T-helper 1 cell treated with Interleukin-12 subunit alpha and Interleukin-12 subunit beta and Interleukin-4 antibody, amounts not matched to agents 30 ng/mL and 1 ng/mL, for 36 hours (primary cell): ENCODE measurements around the gene KRTAP4-3. TPM values are rescaled to one million over a fixed set of nuclear protein-coding genes. Genes with fewer than 3 reads are reported as not detected.
"Not testable (repeated sequence)": the region's sequence is repeated elsewhere in the genome, so short reads cannot be mapped to it uniquely, and the experiment has no call there.

Experiments used
- intact Hi-C: fragments of 100-400 bp; cut with micrococcal nuclease; formaldehyde crosslinking; loops from one replicate; pipeline ENCODE4 v1.15.1; 2024
- total RNA-seq: library from RNA; stranded (reverse); gene quantifications from 2 replicates; pipeline ENCODE4 v1.2.3, GENCODE V29; 2022

The KRTAP4-3 gene
- total RNA-seq: not detected in 2 replicates

- intact Hi-C loops: no loop called here
Measured at GRCh38 chr17:41168121-41168520, at the start of gene KRTAP4-3. TSS of gene KRTAP4-3 (minus strand) at chr17:41168221. CDS start at chr17:41168172, 49 bp downstream.

- intact Hi-C loops: no loop called here
Measured at GRCh38 chr17:41215681-41216080, 47.7 kb upstream of the KRTAP4-3 start.

GRCh38 chr17:41212524-41213169 is 44.6 kb upstream of the KRTAP4-3 start:
- intact Hi-C loops: no loop called here

- intact Hi-C loops: no loop called here
Measured at GRCh38 chr17:41211845-41212466, 43.9 kb upstream of the KRTAP4-3 start.

- intact Hi-C loops: no loop called here
Measured at GRCh38 chr17:41199421-41200078, 31.5 kb upstream of the KRTAP4-3 start.

GRCh38 chr17:41196068-41196467 is 28.0 kb upstream of the KRTAP4-3 start:
- intact Hi-C loops: no loop called here

GRCh38 chr17:41190328-41190727 is 22.3 kb upstream of the KRTAP4-3 start:
- intact Hi-C loops: no loop called here

GRCh38 chr17:41189837-41190318 is 21.9 kb upstream of the KRTAP4-3 start, which contains the start of gene KRTAP9-1:
TSS of gene KRTAP9-1 (plus strand) at chr17:41189887. CDS start at chr17:41189887, 0 bp downstream.
- intact Hi-C loops: not testable (repeated sequence)

- intact Hi-C loops: no loop called here
Measured at GRCh38 chr17:41186872-41187271, 18.9 kb upstream of the KRTAP4-3 start.

- intact Hi-C loops: no loop called here
Measured at GRCh38 chr17:41185001-41185400, 17.0 kb upstream of the KRTAP4-3 start.

GRCh38 chr17:41184480-41184961 is 16.5 kb upstream of the KRTAP4-3 start, which contains the start of gene KRTAP4-1:
TSS of gene KRTAP4-1 (minus strand) at chr17:41184911. CDS start at chr17:41184854, 57 bp downstream.
- intact Hi-C loops: no loop called here

GRCh38 chr17:41178843-41179616 is 11.0 kb upstream of the KRTAP4-3 start:
- intact Hi-C loops: no loop called here

- intact Hi-C loops: no loop called here
Measured at GRCh38 chr17:41178341-41178740, 10.3 kb upstream of the KRTAP4-3 start.

- intact Hi-C loops: no loop called here
Measured at GRCh38 chr17:41177727-41178271, 9.8 kb upstream of the KRTAP4-3 start, which contains the start of gene KRTAP4-2. TSS of gene KRTAP4-2 (minus strand) at chr17:41178221. CDS start at chr17:41178164, 57 bp downstream.

- intact Hi-C loops: no loop called here
Measured at GRCh38 chr17:41176744-41177387, 8.8 kb upstream of the KRTAP4-3 start.

- intact Hi-C loops: no loop called here
Measured at GRCh38 chr17:41171886-41172285, 3.9 kb upstream of the KRTAP4-3 start.

- intact Hi-C loops: no loop called here
Measured at GRCh38 chr17:41167561-41167960, 460 bp downstream of the KRTAP4-3 start.

- intact Hi-C loops: no loop called here
Measured at GRCh38 chr17:41163828-41164227, 4.2 kb downstream of the KRTAP4-3 start.

GRCh38 chr17:41160648-41161047 is 7.4 kb downstream of the KRTAP4-3 start, which contains the start of gene KRTAP4-4:
TSS of gene KRTAP4-4 (minus strand) at chr17:41160748. CDS start at chr17:41160691, 57 bp downstream.
- intact Hi-C loops: no loop called here

- intact Hi-C loops: not testable (repeated sequence)
Measured at GRCh38 chr17:41160190-41160589, 7.8 kb downstream of the KRTAP4-3 start.
